ENCODE data around the gene EPB41L2.

Gene EPB41L2

GRCh38 chr6:130978180-130978579, 84.9 kb downstream of the EPB41L2 start:
- Histone ChIP-seq H3K4me1 (ENCODE audit: control insufficient read depth, insufficient read depth, low read length, poor library complexity, severe bottlenecking) (peaks cover 15% of the 10 kb centered on the region), H3K36me3 (ENCODE audit: control insufficient read depth, insufficient read depth, low read length) (no peaks in the 10 kb centered on the region), H3K27ac (ENCODE audit: low read depth, low read length, severe bottlenecking) (no peak overlapping the region), H3K4me3 (ENCODE audit: extremely low read depth, insufficient read depth, low read length, poor library complexity, severe bottlenecking) (no peak overlapping the region), H3K9me3 (ENCODE audit: control insufficient read depth, low read length) (no peaks in the 10 kb centered on the region)
- WGBS, 2 experiments (ENCODE audit: insufficient coverage in 2 of 2): 100% methylated on average over 1 of the region's 1 CpG

- Histone ChIP-seq H3K4me1 (ENCODE audit: control insufficient read depth, insufficient read depth, low read length, poor library complexity, severe bottlenecking) (peaks cover 10% of the 10 kb centered on the region), H3K36me3 (ENCODE audit: control insufficient read depth, insufficient read depth, low read length) (no peaks in the 10 kb centered on the region), H3K9me3 (ENCODE audit: control insufficient read depth, low read length) (no peaks in the 10 kb centered on the region), H3K4me3 (ENCODE audit: extremely low read depth, insufficient read depth, low read length, poor library complexity, severe bottlenecking) (no peak overlapping the region), H3K27ac (ENCODE audit: low read depth, low read length, severe bottlenecking) (no peak overlapping the region)
Measured at GRCh38 chr6:130975325-130975724, 87.7 kb downstream of the EPB41L2 start.

- Histone ChIP-seq H3K27ac (ENCODE audit: low read depth, low read length, severe bottlenecking) (no peak overlapping the region), H3K9me3 (ENCODE audit: control insufficient read depth, low read length) (no peaks in the 10 kb centered on the region), H3K36me3 (ENCODE audit: control insufficient read depth, insufficient read depth, low read length) (no peaks in the 10 kb centered on the region), H3K4me1 (ENCODE audit: control insufficient read depth, insufficient read depth, low read length, poor library complexity, severe bottlenecking) (peaks cover 8% of the 10 kb centered on the region), H3K4me3 (ENCODE audit: extremely low read depth, insufficient read depth, low read length, poor library complexity, severe bottlenecking) (no peak overlapping the region)
- 83 to 86% methylated on average over 2 to 3 of the region's 3 CpGs for WGBS, 2 experiments (ENCODE audit: insufficient coverage in 2 of 2)
Measured at GRCh38 chr6:130973521-130974277, 89.3 kb downstream of the EPB41L2 start.

DNA sequence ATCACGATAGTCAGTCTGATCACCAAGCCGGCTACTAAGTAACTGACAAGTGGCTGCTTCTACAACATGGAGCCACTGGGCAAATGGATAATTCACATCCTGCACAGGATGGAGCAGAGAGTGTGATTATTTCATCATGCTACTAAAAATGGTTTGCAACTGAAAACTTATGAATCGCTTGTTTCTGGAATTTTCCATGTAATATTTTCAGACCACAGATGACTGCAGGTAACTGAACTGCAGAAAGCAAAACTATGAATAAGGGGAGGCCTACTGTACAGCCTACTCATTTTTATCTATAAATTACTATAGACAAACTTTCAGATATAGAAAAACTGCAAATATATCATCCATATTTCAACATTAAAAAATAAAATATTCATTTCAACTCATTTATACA, 91.5 kb downstream of the EPB41L2 start:
- Histone ChIP-seq H3K4me3 (ENCODE audit: extremely low read depth, insufficient read depth, low read length, poor library complexity, severe bottlenecking) (no peak overlapping the region), H3K9me3 (ENCODE audit: control insufficient read depth, low read length) (no peaks in the 10 kb centered on the region), H3K27ac (ENCODE audit: low read depth, low read length, severe bottlenecking) (no peak overlapping the region), H3K36me3 (ENCODE audit: control insufficient read depth, insufficient read depth, low read length) (no peaks in the 10 kb centered on the region), H3K4me1 (ENCODE audit: control insufficient read depth, insufficient read depth, low read length, poor library complexity, severe bottlenecking) (peaks cover 13% of the 10 kb centered on the region)
- 100% methylated on average over 2 of the region's 3 CpGs; no CpG with 5 or more reads in 1 of the 2 experiments for WGBS, 2 experiments (ENCODE audit: insufficient coverage in 2 of 2)

DNA sequence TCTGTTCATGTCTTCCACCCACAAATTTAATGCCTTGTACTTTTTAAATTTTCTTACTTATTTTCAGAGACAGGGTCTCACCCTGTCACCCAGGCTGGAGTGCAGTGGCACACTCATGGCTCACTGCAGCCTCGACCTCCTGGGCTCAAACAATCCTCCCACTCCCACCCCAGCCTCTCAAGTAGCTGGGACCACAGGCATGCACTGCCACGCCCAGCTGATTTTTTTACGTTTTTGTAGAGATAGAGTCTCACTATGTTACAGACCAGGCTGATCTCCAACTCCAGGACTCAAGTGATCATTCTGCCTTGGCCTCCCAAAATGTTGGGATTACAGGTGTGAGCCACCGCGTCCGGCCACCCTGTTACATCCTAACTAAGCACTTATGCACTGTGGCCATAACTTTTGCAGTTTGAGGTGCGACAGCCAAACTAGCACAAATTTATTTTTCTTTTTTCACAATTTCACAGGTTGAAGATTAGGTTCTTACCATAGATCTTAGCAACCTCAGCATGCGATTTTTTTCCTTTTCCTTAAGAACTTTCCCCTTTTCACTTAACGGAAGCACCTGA, 92.1 kb downstream of the EPB41L2 start:
- H3K9me3 ChIP-seq (ENCODE audit: control insufficient read depth, low read length): no peaks in the 10 kb centered on the region
- no peak overlapping the region for H3K27ac ChIP-seq (ENCODE audit: low read depth, low read length, severe bottlenecking)
- 89 to 93% methylated on average over 8 of the region's 9 CpGs for WGBS, 2 experiments (ENCODE audit: insufficient coverage in 2 of 2)
- peaks cover 13% of the 10 kb centered on the region for H3K4me1 ChIP-seq (ENCODE audit: control insufficient read depth, insufficient read depth, low read length, poor library complexity, severe bottlenecking)
- H3K4me3 ChIP-seq (ENCODE audit: extremely low read depth, insufficient read depth, low read length, poor library complexity, severe bottlenecking): no peak overlapping the region
- no peaks in the 10 kb centered on the region for H3K36me3 ChIP-seq (ENCODE audit: control insufficient read depth, insufficient read depth, low read length)

- 84 to 88% methylated on average over 7 of the region's 8 CpGs for WGBS, 2 experiments (ENCODE audit: insufficient coverage in 2 of 2)
- Histone ChIP-seq H3K27ac (ENCODE audit: low read depth, low read length, severe bottlenecking) (peak overlapping the region; percentile 3), H3K9me3 (ENCODE audit: control insufficient read depth, low read length) (no peaks in the 10 kb centered on the region), H3K4me3 (ENCODE audit: extremely low read depth, insufficient read depth, low read length, poor library complexity, severe bottlenecking) (no peak overlapping the region), H3K36me3 (ENCODE audit: control insufficient read depth, insufficient read depth, low read length) (no peaks in the 10 kb centered on the region), H3K4me1 (ENCODE audit: control insufficient read depth, insufficient read depth, low read length, poor library complexity, severe bottlenecking) (peaks cover 13% of the 10 kb centered on the region)
Measured at GRCh38 chr6:130969791-130970491, 93.1 kb downstream of the EPB41L2 start.

GRCh38 chr6:130969166-130969565, 93.9 kb downstream of the EPB41L2 start:
- Histone ChIP-seq H3K9me3 (ENCODE audit: control insufficient read depth, low read length) (no peaks in the 10 kb centered on the region), H3K36me3 (ENCODE audit: control insufficient read depth, insufficient read depth, low read length) (no peaks in the 10 kb centered on the region), H3K27ac (ENCODE audit: low read depth, low read length, severe bottlenecking) (no peak overlapping the region), H3K4me3 (ENCODE audit: extremely low read depth, insufficient read depth, low read length, poor library complexity, severe bottlenecking) (no peak overlapping the region), H3K4me1 (ENCODE audit: control insufficient read depth, insufficient read depth, low read length, poor library complexity, severe bottlenecking) (peaks cover 13% of the 10 kb centered on the region)
- WGBS, 2 experiments (ENCODE audit: insufficient coverage in 2 of 2): 92 to 94% methylated on average over 2 of the region's 4 CpGs

- Histone ChIP-seq H3K27ac (ENCODE audit: low read depth, low read length, severe bottlenecking) (no peak overlapping the region), H3K4me1 (ENCODE audit: control insufficient read depth, insufficient read depth, low read length, poor library complexity, severe bottlenecking) (peaks cover 13% of the 10 kb centered on the region), H3K36me3 (ENCODE audit: control insufficient read depth, insufficient read depth, low read length) (no peaks in the 10 kb centered on the region), H3K9me3 (ENCODE audit: control insufficient read depth, low read length) (no peaks in the 10 kb centered on the region), H3K4me3 (ENCODE audit: extremely low read depth, insufficient read depth, low read length, poor library complexity, severe bottlenecking) (no peak overlapping the region)
- WGBS, 2 experiments (ENCODE audit: insufficient coverage in 2 of 2): no CpG with 5 or more reads among the region's 4 CpGs
Measured at GRCh38 chr6:130968476-130968875, 94.6 kb downstream of the EPB41L2 start.

- Histone ChIP-seq H3K4me3 (ENCODE audit: extremely low read depth, insufficient read depth, low read length, poor library complexity, severe bottlenecking) (no peak overlapping the region), H3K9me3 (ENCODE audit: control insufficient read depth, low read length) (no peaks in the 10 kb centered on the region), H3K4me1 (ENCODE audit: control insufficient read depth, insufficient read depth, low read length, poor library complexity, severe bottlenecking) (peaks cover 13% of the 10 kb centered on the region), H3K36me3 (ENCODE audit: control insufficient read depth, insufficient read depth, low read length) (no peaks in the 10 kb centered on the region), H3K27ac (ENCODE audit: low read depth, low read length, severe bottlenecking) (no peak overlapping the region)
- 89 to 94% methylated on average over 3 to 5 of the region's 7 CpGs for WGBS, 2 experiments (ENCODE audit: insufficient coverage in 2 of 2)
Measured at GRCh38 chr6:130967502-130968445, 95.3 kb downstream of the EPB41L2 start.

DNA sequence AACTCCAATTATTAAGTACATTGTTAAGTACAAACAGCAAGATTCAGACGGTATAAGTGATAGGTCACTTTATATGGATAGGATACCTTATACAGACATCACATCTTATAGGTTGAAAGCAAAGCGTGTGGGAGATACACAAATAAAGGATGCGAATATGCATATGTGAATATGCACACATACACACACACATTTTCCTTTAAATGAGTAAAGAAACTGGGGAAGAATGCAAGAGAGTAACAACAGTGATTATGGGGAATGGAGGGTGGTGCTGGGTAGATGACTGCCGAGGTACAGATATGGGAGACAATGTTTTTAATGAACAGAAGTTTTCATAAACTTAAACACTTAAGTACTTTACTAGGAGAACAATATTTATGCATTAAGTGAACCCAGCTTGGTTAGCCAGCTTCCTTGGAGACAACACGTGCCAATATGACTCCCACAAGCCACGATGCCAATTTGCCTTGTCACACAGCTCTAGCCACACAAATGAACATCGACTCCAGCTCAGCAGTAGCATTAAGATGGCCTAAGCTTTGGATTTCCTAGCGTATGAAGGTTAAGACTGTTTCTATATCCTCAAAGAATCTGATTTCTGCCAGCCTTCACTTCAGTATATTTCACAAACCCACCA, 96.6 kb downstream of the EPB41L2 start:
- H3K4me3 ChIP-seq (ENCODE audit: extremely low read depth, insufficient read depth, low read length, poor library complexity, severe bottlenecking): no peak overlapping the region
- no peaks in the 10 kb centered on the region for H3K9me3 ChIP-seq (ENCODE audit: control insufficient read depth, low read length)
- no peaks in the 10 kb centered on the region for H3K36me3 ChIP-seq (ENCODE audit: control insufficient read depth, insufficient read depth, low read length)
- H3K27ac ChIP-seq (ENCODE audit: low read depth, low read length, severe bottlenecking): no peak overlapping the region
- 95 to 100% methylated on average over 3 to 4 of the region's 8 CpGs for WGBS, 2 experiments (ENCODE audit: insufficient coverage in 2 of 2)
- peaks cover 13% of the 10 kb centered on the region for H3K4me1 ChIP-seq (ENCODE audit: control insufficient read depth, insufficient read depth, low read length, poor library complexity, severe bottlenecking)
